Measurements from ENCODE around the gene NACAD.

The NACAD gene

DNA sequence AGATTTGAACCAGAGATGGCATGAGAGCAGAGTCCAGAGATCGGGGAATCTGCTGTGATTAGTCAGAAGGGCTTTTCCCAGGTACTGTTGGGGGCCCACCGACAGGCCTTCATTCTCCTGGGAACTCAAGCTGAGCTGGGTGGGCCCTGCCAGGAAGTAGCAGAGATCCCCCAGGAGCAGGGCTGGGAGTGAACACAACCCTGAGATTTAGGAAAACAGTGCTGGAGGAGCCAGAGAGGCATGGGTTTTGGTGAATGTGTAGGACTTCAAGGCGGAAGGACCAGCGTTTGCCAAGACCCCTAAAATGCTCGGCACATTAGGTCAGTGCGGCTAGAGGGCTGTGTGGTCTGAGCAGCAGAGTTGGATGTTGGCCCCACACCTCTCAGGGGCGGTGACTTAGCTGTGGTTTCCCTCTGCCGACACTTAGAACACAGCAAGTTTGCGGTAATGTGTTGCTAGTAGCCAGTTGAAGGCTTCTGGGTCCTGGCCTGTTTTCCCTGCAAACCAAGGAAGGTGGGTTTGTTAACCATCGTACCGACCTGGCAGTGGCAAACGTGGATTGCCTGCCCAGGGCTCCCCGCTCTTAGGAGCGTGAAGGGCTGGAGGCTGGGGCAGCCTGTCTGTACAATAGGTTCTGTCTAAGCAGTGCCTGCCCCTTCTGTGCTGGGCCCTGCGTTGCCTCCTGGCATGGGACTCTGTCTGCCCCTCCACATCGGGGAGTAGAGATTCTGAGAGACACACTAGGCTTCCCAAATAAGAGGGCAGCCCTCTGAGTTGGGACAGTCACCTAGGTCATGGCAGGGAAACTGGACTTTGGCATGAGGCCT, 14.0 kb downstream of the NACAD start:
- DNase-seq (ENCODE audit: low spot score), result no peak

- no peak for DNase-seq (ENCODE audit: low spot score)
Measured at GRCh38 chr7:45073786-45074527, 14.8 kb downstream of the NACAD start.

- DNase-seq (ENCODE audit: low spot score), result no peak
Measured at GRCh38 chr7:45073031-45073785, 15.6 kb downstream of the NACAD start.

DNA sequence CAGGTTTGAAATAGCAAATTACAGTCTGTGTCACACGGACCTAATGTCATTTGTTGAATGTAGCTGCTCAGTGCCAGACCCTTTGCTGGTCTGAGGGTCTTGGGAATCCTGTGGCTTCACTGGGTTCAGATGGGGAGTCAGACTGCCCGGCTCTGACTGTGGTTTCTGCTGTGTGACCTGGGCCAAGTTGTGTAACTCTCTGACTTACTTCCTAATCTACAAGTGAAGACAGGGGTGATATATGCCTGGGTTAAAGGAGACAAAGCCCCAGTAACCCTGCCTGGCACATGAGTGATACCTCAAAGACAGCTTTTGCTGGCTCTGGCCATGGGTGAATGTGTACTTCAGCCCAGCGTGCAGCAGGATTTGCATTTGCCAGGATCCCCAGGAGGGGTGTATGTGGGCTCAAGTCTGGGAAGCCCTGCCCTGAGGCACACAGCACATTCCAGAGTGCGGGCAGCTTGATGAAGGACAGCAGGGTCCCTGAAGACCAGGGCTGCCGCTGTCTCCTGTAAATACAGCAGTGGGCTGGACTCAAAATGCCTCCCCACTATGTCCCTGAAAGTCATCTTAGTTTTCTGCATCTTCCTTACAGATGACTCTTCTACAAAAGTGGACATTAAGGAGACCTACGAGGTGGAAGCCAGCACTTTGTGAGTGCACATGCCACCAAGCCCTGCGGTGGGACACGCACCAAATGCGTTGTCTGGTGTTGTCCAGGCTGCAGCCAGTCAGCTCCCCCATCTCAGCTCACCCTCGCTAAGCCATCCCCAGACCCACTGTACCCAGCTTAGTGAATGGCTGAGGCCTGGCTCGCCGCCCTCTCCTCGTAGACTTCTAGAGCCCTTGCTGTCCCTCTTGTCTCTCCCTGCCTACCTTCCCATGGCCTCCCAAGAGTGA, 16.4 kb downstream of the NACAD start:
- no peak for DNase-seq (ENCODE audit: low spot score)

- no peak for DNase-seq (ENCODE audit: low spot score)
Measured at GRCh38 chr7:45071528-45071927, 17.2 kb downstream of the NACAD start.

DNA sequence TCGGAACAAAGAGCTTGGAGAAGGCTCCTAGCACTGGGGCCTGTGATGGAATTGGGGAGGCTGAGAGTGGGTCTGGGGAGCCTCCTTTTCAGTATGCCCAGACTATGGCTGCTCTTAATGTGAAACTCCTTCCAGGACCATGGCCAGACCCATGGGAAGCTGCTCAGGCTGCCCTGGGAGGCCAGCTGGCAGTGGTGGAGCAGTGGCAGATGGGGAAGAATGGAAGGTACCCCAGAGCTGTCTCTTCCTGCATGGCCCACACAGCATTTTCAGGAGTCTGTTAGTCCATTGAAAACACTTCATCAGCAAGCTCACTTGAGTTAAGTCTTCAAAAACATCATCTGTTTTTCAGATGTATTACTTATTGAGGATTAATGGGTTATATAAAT, 18.5 kb downstream of the NACAD start:
- DNase-seq (ENCODE audit: low spot score), result no peak

GRCh38 chr7:45069444-45070253, 19.1 kb downstream of the NACAD start:
- DNase-seq (ENCODE audit: low spot score), result no peak

GRCh38 chr7:45068236-45069023, 20.3 kb downstream of the NACAD start:
- no peak for DNase-seq (ENCODE audit: low spot score)

GRCh38 chr7:45067582-45067981, 21.2 kb downstream of the NACAD start:
- DNase-seq (ENCODE audit: low spot score), result no peak

DNA sequence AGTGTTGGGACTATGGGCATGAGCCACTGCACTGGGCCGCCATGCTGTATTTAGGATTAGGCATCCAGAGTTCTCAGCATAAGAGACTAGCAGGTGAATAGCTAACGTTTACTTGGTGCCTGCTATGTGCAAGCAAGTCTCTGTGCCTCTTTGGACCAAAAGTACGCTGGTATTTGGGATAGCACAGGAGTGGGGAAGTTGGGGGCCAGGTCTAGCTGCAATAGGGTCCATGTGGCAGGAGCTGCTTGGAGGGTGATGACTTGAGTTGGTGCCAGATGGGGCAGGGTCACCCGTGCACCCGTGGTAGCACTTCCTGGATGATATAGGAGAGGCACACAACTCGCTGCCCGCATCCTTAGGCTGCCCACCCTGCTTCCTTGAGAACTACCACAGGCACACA, 22.4 kb downstream of the NACAD start:
- no peak for DNase-seq (ENCODE audit: low spot score)

DNA sequence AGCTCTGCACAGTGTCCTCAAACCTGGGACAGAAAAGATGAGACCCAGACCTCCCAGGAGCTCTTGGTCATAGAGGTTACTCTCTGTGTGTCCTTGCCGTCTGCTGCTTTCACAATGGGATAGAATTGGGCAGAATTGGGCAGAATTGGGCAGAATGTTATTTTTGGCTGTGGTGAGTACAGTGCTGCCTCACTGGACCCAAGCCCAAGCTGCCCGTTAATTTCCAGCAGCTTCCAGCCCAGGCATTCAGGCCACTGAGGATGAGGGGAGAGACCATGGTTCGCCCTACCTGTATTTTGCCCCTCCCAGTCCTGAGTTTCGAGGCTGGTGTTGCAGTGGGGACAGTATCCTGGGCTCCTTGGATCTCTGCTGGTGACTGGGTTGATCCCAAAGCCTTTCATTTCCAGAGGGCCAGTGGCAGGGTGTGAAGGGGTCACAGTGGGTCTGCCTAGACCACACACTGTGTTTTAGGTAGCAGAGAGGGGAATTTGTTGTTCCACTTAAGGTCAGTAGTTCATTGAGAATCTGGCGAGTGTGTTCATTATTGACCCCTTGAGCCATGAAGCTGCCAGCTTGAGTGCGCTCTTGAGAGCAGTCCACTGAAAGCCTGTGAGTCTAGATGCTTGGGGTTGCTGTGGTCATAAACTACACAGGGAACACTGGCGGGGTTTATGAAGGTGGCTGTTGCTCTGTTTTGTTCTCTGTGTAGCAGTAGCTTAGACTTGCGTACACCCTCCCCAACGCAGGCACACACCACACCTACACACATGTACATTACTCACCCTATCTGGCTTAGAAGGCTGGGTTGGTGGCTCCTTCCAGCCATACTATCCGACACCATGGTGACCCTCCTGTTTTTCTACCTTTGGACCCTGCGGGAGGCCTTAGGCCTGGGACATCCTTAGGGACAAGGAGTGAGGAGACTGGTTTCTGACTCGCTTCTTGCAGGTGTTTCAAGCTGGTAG, 23.5 kb downstream of the NACAD start:
- DNase-seq (ENCODE audit: low spot score), result no peak

DNA sequence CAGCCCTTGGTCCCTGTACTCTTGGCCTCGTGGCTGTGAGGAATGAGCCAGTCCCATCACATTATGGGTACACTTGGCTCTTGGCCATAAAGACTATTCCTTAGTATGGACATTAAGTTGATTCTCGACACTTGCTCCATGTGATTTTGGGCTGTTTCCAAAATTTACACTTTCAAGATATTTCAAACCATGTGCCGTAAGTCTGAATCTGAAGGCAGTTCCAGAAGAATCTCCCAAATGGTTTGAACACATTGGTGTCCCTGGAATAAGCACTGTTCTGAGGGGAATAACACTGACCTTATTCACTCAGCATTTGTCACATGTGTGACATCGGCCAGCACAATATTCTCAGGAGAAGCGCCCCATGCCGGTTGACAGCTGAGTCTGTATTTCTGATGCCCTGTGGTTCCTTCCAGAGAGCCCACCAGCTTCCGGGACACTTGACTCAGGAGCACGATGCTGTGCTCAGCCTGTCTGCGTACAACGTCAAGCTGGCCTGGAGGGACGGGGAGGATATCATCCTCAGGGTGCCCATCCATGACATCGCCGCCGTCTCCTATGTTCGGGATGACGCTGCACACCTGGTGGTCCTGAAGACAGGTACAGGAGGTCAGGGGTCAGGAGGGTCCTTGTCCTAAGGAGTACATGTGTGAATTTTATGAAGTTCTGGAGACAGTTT, 24.6 kb downstream of the NACAD start:
- no peak for DNase-seq (ENCODE audit: low spot score)

DNA sequence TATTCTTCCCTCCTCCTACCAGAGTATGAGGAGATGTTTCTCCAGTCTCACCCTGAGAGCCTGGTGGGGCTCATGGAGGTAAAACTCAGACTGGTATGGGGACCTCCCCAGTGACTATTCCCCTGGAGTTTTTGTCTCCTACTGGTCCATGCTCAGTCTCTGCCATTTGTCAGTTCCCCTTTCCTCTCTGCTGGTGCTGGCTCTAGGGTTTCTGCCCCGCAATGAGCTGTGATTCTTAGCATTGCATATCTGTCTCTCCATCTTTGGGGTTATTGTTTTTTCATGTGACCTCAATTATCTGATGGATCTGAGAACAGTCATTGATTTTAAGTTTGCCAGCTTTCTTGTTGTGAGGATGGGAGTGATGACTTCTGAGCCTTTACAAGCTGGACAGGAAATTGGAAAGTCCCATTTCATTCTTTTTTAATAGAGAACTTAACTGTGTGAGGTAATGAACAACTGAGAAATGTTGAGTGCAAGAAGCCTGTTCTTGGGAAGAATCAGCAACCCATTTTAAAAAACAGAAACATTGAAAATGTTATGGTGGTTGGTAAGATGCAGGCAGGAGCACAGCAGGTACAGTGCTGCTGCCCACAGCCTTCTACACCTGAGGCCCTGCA, 26.9 kb downstream of the NACAD start:
- DNase-seq (ENCODE audit: low spot score), result no peak

- DNase-seq (ENCODE audit: low spot score), result no peak
Measured at GRCh38 chr7:45061352-45061751, 27.4 kb downstream of the NACAD start.

DNA sequence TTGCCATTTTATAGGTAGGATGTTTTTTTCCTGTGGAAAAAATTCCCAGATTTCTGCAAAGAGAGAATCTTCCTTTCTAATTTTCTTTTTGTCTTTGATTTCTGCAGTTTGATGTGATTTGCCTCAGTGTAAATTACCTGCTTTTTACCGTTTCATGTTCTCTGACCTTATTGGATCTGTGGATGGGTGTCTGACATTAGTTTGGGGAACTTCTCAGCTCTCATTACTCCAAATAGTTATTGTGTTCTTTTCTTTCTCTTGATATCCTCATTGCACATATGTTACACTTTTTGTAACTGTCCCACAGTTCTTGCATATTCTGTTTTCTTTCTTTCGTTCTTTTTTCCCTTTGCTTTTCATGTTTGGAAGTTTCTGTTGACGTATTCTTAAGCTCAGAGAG, 28.5 kb downstream of the NACAD start:
- no peak for DNase-seq (ENCODE audit: low spot score)

GRCh38 chr7:45057878-45058277, 30.9 kb downstream of the NACAD start:
- no peak for DNase-seq (ENCODE audit: low spot score)

DNA sequence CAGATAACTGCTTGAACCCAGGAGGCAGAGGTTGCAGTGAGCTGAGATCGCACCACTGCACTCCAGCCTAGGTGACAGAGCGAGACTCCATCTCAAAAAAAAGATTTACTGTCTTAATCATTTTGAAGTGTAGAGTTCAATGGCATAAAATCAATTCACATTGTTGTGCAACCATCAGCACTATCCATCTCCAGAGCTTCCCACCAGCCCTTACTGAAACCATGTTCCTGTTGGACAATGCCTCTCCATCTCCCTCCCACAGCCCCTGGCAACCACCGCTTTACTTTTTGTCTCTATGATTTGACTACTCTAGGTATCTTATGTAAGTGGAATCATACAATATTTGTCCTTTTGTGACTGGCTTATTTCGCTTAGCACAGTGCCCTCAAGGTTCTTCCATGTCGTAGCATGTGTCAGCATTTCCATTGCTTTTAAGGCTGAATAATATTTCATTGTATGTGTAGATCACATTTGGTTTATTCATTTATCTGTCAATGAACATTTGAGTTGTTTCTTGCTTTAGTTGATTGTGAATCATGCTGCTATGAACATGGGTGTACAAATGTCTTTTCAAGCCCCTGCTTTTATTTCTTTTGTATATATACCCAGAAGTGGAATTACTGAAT, 33.1 kb downstream of the NACAD start:
- no peak for DNase-seq (ENCODE audit: low spot score)
